HEK293T (cell line): Measurements from ENCODE around the gene RUNDC1.

Source experiments
- ARNT ChIP-seq: fragments of 450-650 bp; IDR thresholded peaks from 2 replicates; pipeline ENCODE4 v1.6.1; 2017; ENCODE audit warnings: mild to moderate bottlenecking
- BHLHE40 ChIP-seq: fragments of 450-650 bp; IDR thresholded peaks from 2 replicates; pipeline ENCODE4 v1.6.1; 2016; ENCODE audit warnings: mild to moderate bottlenecking, moderate library complexity, borderline replicate concordance
- CTBP1 ChIP-seq: fragments of 450-650 bp; IDR thresholded peaks from 2 replicates; pipeline ENCODE4 v1.6.1; 2016; ENCODE audit warnings: borderline replicate concordance
- ELF4 ChIP-seq: fragments of 450-650 bp; IDR thresholded peaks from 2 replicates; pipeline ENCODE4 v1.6.1; 2017; ENCODE audit warnings: antibody characterized with exemption
- FOXK2 ChIP-seq: fragments of 450-650 bp; IDR thresholded peaks from 2 replicates; pipeline ENCODE4 v1.6.1; 2016; ENCODE audit warnings: mild to moderate bottlenecking
- FOXM1 ChIP-seq: fragments of 450-650 bp; IDR thresholded peaks from 2 replicates; pipeline ENCODE4 v1.6.1; 2017; ENCODE audit warnings: mild to moderate bottlenecking, borderline replicate concordance
- HDGF ChIP-seq: fragments of 450-650 bp; IDR thresholded peaks from 2 replicates; pipeline ENCODE4 v1.6.1; 2017; ENCODE audit warnings: antibody characterized with exemption, borderline replicate concordance
- LEF1 ChIP-seq: fragments of 450-650 bp; IDR thresholded peaks from 2 replicates; pipeline ENCODE4 v1.6.1; 2017; ENCODE audit warnings: mild to moderate bottlenecking, borderline replicate concordance
- SP1 ChIP-seq: fragments of 450-650 bp; IDR thresholded peaks from 2 replicates; pipeline ENCODE4 v1.6.1; 2017
- SUZ12 ChIP-seq: fragments of 450-650 bp; IDR thresholded peaks from 2 replicates; pipeline ENCODE4 v1.6.1; 2016; ENCODE audit warnings: mild to moderate bottlenecking
- ZNF384 ChIP-seq: fragments of 450-650 bp; IDR thresholded peaks from 2 replicates; pipeline ENCODE4 v1.6.1; 2016
- TF ChIP-seq, protein P1 (sequence below): fragments of 450-650 bp; IDR thresholded peaks from 2 replicates; pipeline ENCODE4 v1.6.1; 2016

GRCh38 chr17:43014020-43014648, 33.8 kb downstream of the RUNDC1 start:
- no peak for TF ChIP-seq BHLHE40
- TF ChIP-seq ELF4, result no peak
- no peak for TF ChIP-seq FOXM1
- no peak for TF ChIP-seq ZNF384
- no peak for TF ChIP-seq CTBP1
- TF ChIP-seq SP1, result no peak
- no peak for TF ChIP-seq ARNT
- no peak for TF ChIP-seq SUZ12
- TF ChIP-seq FOXK2, result no peak
- TF ChIP-seq LEF1, result no peak
- TF ChIP-seq, protein P1, sequence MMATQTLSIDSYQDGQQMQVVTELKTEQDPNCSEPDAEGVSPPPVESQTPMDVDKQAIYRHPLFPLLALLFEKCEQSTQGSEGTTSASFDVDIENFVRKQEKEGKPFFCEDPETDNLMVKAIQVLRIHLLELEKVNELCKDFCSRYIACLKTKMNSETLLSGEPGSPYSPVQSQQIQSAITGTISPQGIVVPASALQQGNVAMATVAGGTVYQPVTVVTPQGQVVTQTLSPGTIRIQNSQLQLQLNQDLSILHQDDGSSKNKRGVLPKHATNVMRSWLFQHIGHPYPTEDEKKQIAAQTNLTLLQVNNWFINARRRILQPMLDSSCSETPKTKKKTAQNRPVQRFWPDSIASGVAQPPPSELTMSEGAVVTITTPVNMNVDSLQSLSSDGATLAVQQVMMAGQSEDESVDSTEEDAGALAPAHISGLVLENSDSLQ, result no peak
- no peak for TF ChIP-seq HDGF
